Right ventricle myocardium superior (tissue), 1 donor: Measurements from ENCODE around the gene DDN. TPM values are rescaled to one million over a fixed set of nuclear protein-coding genes. Genes with fewer than 3 reads are reported as not detected.

Experiments used
- ATAC-seq: fragments of 200-7000 bp; cut with Tn5 transposase; one replicate; pipeline ENCODE4 v1.9.1; 2020; ENCODE audit warnings: mild to moderate bottlenecking; ENCODE audit not compliant: poor library complexity
- DNase-seq: peaks from one replicate; pipeline ENCODE4 v3.0.0-alpha.2; 2020
- intact Hi-C: fragments of 100-400 bp; cut with DNase I; formaldehyde crosslinking; loops from one replicate; pipeline ENCODE4 v1.11.2; 2022
- total RNA-seq: library from RNA; stranded (reverse); fragmentation: NEBNext Ultra II Directional; extraction: Animal tissue kit (Norgen Biotek cat#: 25700); gene quantifications from one replicate; pipeline ENCODE4 v1.2.1, GENCODE V29; 2021
- donor health status: DM: no; HTN: yes; CAD: no; lungs with severe emphysema.

Gene DDN
- total RNA-seq, 1 donor from 2014 or later = 0.78 TPM

DNA sequence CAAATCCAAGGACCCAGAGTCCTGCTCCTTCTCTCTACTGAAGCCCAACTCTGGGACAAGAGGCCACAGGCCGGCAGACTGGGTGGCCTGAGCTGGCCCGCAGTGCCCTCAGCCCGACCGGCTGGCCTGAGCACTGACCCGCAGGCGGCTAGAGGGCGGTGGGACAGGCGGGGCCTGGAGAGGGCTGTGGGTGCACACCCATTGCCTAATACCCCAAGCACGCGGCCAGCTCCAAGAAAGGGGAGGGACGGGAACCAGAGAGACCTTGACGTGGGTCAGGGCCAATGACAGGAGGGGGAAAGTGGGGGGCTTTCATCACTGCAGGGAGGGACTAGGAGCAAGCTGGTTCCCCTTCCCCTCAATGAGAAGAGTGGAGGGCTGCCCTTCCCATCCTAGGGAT is 25.6 kb downstream of the DDN start:
- peak; percentile 86 for DNase-seq
- ATAC-seq = peak; percentile 74
- intact Hi-C loops = no loop called here

DNA sequence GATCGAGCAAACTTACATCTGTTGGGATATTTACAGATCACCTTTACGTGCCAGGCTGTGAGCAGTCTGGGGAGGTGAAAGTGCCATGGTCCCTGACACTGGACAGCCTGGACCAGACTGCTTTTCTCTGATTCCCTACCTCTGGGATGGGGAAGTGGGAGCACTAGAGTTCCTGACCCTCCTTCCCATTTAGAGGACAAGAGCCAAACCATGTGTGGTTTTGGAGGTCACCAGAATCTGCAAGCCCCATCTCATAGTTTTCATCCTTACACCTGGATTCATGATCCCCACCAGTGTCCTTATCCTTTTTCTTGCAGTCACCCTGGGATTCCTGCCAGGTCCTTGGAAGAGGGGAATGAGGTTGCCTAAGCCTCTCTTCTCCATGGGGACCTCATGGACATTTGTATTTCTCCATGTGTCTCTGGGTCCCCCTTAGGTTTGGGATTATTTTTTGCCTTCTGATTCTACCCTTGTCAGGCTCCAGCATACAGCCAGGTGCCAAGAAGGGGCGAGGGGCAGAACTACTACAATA is 26.2 kb downstream of the DDN start:
- peak; percentile 32 for ATAC-seq
- intact Hi-C loops = no loop called here
- no peak for DNase-seq

DNA sequence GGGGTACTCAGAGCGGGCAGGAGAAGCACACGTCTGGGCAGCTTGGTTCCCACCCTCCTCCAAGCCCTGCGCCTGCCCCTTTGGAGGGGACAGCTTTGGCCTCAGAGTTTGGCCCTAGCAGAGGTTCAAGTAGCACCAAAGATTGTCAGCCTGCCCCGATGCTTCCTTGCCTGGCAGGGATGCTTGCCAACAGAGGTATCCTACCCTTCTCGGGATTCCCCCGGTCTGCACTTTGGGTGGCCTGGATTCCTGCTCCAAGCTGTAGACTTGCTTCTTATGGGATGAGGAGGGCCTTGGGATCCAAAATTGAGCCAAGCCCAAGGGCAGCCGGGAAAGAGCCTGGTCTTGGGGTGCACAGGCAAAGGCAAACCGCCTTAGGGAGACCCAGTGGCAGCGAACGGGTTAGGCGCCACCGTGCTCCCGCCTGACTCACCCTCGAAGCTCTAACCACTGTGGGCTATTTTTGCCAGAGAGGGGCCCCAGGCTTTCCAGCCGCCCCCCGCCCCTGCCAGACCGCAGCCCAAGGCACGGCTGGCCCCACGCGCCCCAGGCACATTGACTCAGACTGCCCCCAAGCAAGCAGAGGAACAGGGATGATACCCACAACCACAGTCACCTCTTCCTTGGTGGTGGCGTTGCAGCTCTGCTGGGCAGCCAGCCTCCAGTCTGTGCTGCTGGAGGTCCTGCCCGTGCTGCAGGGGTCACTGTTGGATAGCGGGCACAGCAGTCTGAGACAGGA is 26.8 kb downstream of the DDN start:
- no peak for ATAC-seq
- no peak for DNase-seq

DNA sequence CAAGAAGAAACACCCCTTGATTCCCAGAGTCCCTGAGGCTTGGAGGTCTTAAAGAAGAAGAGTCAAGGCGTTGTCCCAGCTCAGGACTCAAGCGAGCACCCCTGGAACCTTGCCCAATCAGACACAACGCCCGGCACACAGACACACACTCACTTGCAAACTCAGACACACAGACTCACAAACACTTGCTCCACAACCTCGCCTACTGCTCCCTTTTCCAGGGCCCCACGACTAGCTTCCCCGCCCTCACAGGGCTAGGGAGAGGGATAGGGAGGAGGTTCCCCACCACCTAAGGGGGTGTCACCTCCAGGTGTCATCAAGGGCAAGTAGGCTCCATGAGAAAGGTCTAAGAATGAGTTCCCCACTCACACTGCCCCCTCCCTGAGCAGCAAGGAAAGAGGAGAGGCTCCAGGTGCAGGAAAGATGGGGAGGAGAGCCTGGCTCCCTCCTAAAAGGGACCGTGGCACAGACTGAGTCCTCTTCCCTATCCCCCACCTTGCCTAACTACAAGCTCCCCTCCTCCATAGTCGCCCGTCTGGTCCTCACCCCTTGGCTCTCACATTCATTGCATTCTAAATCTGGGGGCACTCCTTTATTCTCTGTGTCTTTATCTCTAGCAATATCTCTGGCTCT is 28.4 kb downstream of the DDN start:
- ATAC-seq (no peak), DNase-seq (no peak)
- intact Hi-C loops = no loop called here

More for the DNA sequence above, 26.8 kb downstream of the DDN start:
- intact Hi-C loops = no loop called here

DNA sequence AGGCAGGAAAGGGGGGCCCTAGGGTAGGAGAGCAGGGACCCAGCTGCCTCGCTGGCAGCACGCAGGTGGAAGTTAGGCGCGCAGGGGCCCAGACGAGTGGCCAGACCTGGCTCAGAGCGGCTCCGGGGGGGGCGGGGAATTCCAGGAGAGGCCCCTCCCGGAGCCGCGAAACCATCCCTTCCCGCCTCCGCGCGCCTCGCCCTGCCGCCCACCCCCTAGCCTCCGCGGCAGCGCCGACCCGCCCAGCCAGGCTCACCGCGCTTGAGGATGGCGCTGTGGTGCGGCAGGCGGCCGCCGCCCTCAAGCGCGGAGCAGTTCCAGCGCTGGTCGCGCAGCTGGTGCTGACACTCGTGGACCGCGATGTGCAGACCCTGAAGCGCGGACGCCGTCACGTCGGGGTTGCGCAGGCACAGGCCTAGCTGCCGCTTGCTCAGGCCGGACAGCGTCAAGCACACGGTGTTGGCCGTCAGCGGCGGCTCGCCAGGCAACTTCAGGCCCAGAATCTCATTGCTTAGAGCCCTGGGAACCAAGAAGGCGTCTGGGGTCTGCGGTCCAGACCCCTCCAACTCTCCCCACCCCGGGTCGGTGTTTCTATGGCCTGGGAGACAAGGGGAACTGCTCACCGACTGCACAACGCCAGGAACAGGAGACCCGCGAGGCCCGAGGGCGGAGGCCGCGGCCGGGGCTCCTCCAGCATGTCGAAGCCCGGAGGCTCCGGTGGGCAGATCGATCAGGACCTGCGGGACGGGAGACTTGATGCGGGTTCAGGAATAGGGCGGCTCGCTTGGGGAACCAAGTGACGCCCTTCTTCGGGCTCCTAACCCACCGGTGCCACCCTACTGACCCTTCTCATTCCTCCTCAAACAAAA is 29.1 kb downstream of the DDN start:
- ATAC-seq = peak; percentile 21
- intact Hi-C loops = no loop called here

DNA sequence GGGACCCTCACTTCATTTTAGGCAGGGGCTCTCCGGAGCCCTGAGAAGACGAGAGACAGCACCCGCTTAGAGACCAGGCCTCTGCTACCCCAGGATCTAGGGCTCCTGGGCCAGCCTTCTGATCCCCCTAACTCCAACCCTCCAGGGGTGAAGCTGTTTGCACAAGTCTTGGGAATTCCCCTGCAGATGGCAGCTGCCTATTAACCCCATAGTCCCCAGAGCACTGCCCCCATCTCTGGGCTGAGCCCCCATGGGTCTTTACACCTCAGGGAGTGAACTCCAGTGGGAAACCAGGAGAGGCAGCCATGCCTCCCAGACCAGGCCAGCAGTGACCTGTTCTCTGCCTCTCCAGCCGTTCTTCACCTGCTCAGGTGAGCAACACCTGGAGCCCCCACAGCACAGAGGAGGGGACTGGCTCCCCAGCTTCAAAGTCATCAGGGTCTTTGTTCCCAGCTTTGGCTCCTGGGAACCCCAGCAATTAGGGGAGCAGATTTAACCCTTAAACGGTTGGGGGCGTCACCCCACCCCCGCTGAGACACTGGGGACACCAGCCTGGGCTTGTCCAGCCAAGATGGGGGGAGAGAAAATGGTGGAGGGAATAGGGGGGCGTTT is 29.9 kb downstream of the DDN start:
- intact Hi-C loops = no loop called here
- DNase-seq (no peak), ATAC-seq (no peak)

More for the DNA sequence above, 29.1 kb downstream of the DDN start:
- no peak for DNase-seq

DNA sequence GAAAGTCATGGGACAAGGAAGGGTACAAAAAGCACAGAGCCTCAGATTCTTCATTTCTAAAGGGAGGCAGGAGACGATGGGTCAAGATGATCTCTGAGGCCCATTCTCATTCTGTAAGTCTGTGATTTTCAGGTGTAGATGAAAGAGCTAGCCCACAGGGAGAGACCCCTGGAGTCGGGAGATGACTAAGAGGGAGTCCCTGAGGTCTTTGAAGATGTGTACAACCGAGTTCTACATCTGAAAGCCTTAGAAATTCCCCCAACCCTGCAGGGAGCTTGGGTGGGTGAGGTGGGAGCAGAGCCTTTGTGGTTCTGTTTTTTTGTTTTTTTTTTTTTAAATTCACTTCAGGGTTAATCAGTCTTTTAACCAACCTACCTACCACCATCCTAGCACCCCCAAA is 30.7 kb downstream of the DDN start:
- no peak for ATAC-seq
- DNase-seq = no peak

DNA sequence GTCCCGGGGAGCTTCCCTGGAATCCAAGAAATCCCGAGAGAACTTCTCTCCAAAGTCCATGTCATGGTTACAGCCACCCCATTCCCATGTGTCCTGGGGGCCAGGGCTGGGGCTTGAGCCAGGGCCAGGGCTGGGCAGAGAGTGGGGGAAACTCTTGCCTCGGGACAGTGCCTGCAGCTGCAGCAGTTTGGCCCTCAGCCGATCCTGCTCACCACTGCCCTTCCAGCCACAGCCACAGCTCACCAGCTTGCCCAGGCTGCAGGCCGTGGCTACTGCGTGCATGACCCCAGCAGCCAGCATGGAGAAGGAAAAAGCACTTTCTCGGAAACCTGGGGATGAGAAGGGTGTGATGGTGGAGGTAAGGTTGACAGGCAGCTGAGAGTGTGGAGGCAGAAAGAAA is 31.2 kb downstream of the DDN start:
- intact Hi-C loops = no loop called here
- ATAC-seq (no peak), DNase-seq (no peak)

More for the DNA sequence above, 30.7 kb downstream of the DDN start:
- intact Hi-C loops = no loop called here

DNA sequence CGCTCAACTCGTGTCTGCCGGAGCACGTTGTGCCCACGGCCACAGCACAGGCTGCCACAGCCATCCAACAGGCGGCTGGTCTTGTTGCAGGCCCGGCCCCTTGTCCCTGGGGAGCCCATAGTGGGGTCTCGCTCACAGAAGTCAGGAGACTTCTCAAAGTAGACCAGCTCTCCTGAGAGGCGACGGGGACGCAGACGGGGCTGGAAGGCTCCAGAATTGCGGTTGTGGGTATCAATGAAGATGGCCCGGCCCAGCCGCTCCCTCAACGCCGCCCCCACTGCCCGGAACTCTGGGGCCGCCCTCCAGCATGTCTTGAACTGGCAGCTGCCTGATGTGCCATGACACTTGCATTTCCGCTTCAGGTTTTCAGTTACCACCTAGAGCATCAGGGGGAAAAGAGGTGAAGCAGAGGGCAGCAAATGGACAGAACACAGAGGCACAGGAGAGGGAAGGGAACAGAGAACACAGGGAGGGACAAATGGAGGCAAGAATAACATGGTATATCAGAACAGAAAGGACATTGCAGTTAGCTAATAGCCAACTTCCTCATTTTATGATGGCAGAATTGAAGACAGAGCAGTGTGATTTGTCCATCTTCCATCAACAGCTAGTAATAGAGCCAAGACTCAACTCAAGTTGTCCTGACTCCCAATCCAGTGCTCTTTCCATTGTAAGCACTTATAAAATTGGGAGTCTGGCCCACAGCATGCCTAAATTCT is 32.8 kb downstream of the DDN start:
- intact Hi-C loops = no loop called here
- DNase-seq (no peak), ATAC-seq (no peak)

DNA sequence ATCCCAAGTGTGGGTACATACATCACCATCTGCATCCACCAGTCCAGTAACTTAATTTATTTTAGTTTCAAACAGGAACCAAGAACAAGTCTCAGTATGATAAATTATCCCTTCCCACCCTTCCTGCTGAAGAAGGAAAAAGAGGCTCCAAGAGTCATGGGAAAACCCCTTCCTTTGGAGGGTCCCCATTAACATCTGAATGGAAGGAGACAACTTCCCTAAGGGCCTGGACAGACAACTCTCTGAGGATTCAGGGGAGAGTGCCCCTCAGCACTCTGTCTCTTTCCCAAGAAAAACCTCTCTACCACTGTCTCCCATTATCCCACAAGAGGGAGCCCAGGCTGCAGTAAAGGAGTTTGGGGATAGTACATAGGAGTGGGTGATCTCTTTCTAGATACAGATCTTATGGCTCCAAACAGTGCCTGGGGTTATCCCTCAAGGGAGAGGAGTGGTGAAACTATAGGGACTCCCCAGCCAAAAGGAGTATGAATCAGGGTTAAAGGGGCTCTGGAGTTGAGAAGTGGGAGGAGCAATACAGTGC is 33.8 kb downstream of the DDN start:
- intact Hi-C loops = no loop called here
- no peak for DNase-seq
- ATAC-seq = no peak

DNA sequence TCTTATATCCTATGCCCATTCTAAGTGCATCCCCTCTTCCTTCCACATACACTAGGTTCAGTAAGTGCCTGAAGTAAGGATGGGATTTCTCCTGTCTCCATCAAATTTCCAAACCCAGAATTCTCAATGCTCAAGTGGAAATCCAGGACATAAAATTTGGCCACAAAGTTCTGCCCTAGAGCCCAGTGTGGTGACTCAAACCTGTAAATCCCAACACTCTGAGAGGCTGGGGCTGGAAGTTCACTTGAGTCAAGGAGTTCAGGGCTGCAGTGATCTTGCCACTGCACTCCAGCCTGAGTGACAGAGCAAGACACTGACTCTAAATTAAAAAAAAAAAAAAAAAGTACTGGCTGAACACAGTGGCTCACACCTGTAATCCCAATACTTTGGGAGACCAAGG is 37.4 kb downstream of the DDN start:
- no peak for DNase-seq
- ATAC-seq = no peak
- intact Hi-C loops = no loop called here

DNA sequence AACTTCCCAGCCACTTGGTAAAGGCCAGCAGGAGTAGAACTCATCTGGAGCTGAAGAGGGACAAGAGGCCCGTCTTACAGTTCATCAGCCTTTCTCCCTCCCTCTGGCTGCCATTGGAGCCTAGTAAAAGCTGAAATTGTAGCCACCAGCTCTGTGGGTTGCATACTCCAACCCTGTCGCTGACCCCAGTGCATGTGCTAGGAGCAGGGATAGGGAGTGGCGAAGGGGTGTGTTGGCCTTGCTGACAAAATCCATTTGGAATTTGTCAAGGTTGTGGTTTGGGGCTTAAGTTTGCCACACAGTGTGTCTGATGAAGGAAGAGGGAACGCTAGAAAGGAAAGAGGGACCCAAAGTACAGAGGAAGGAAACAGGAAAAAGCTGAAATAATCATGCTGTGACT is 37.8 kb downstream of the DDN start:
- no peak for DNase-seq
- intact Hi-C loops = no loop called here
- no peak for ATAC-seq

DNA sequence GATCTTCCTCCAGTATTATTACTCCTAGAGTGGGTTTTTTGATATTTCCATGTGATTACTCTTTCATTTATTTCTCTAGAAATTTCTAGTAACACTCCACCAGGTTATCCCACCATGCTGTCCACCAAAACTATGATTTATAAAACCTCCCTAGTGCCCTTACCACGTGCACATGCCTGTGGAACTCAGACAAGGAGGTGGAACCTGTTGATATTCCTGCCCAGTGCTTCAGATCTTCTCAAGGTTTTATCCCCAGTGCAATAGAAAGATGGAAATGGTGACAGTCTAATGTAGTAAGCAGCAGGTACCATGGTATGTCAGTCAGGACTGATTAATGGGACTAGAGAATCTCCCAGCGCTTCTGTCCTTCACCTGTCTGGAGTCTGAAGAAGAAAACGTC is 38.3 kb downstream of the DDN start:
- DNase-seq (no peak), ATAC-seq (no peak)
- intact Hi-C loops = no loop called here

DNA sequence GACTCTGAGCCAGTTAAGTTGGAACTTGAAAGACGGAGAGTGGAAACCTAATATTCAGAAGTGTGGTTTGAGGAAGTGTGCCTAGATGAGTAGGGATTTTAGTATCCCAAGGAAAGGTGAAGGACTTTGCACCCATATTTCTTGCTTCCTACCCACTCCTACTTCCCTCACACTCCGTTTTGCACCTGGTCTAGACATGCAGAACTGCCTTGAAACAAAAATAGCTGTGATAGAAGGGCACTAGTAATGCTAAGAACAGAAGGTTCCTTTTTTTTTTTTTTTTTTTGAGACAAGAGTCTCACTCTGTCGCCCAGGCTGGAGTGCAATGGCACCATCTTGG is 41.2 kb downstream of the DDN start:
- intact Hi-C loops = no loop called here
- no peak for ATAC-seq
- DNase-seq = no peak

DNA sequence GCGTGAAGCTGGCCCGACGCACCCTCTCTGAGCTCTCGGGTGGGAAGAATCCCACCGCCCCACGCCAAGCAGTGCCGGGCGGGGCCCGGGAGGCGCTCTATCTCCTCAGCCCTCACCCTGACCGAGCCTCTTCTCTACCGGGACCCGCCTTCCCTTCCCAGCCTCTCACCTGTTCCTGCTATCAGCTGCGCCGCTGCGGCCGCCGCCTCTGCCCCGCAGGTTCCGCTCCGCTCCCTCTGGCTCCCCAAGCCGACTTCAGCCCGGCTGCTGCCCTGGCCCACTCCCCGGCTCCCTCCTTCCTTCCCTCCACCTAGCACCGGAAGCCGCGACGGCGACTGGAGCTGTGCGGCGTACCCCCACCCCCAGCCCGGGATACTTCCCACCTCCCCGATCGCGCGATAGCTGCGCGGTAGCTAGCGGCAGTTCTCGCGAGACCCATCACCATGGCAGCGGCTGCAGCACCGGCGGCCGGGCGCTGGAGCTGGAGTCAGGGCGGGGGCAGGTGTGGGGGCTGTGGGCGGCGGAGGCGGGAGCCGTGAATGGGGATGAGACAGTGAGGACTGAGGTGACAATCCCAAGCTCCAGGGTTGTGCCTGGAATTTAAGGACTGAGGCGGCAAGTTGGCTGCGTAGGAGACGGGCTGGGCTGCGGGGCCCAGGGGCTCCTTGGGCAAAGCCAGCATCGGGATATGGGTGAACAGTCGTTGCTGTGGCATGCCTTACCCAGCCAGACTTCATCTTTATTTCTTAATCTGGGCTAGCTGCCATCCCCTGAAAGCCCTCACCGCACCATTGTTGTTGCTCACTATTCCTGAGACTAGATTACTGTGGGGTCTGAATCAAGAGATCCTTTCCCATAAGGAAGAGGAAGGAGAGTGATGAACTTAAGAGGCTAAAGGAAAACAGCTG is 41.8 kb downstream of the DDN start, which contains the start of gene ARF3:
ARF3 (minus strand) TSS at position 347 of the 908 bp plus-strand sequence. CDS start 16,392 bp downstream, outside the sequence.
- DNase-seq (peak; percentile 96), ATAC-seq (peak; percentile 98)
- intact Hi-C loops = no loop called here

DNA sequence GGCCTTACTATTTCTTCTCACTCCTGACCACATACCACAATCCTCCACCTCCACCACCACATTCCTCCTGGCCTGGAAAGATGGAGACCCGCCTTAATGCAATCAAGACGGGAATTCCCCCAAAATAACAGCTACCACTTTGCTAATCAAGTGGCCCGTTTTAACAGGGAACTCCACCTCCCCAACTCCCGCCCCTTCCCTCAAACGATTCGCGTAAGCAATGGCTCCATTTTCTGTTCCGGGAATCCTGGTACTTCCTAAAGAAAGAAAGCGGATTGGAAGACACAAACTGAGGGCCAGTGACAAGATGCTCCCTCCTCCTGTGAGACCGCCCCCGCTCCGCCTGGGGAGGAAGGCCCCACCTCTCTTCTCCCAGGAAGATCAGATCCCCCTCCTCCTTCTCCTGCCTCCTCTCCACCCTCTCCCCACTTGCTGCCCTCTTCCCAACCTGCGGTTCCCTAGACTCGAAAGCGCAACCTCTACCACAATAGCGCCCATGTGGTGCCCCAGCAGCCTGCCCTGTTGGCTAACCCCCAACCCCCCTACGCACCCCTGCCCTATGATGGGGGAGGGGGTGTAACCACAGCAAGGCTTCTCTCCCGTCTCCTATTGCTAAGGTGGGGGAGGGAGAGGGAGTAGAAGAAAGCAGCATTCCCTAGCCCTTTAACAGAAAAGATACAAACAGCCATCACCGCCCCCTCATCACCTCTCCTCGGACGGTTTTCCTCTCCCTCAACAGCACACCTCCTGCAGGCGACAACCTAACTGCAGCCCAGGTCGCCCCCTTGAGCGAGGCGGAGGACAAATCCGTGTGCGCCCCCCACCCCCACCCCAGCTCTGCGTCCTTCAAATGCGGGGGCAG is 42.7 kb downstream of the DDN start:
- intact Hi-C loops = no loop called here
- DNase-seq (peak; percentile 89), ATAC-seq (peak; percentile 89)
